ENCODE measurements around the gene SUSD4. TPM values are rescaled to one million over a fixed set of nuclear protein-coding genes. Genes with fewer than 3 reads are reported as not detected.

SUSD4 gene
- total and polyA plus RNA-seq, 9 of the 15 experiments (the other 6 are each of a cell fraction or from before 2014, with no cell fraction given): 0.06 to 1.7 (median 0.09) TPM; not detected in 4

DNA sequence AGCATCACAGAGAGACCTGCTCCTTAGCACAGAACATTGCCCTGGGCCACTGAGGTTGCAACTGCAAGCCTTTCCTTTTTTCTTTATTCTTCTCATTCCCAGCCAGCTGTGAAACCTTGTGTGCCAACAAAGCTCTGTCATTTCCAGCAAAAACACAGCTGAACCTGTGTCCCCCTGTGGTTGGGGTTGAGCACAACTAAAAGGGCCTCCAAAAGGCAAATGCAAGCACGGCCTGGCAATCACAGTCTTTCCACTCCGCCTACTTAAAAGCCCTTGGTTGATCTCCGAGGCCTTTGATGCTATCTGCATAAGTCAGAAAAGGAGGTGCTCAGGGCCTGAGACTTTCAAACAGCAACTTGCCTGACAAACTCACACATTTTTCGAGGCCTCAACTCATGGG lies 32.7 kb downstream of the SUSD4 start:
- Histone ChIP-seq H3K79me2 (ENCODE audit: control insufficient read depth, insufficient read depth, low read length) (no peaks in the 10 kb centered on the region), H3K9ac (ENCODE audit: insufficient read depth in 1 of 2, low read depth in 2 of 2, low read length in 2 of 2) (no peak overlapping the region), H3K4me3 (no peak overlapping the region), H2AFZ (ENCODE audit: low read depth, low read length) (no peak overlapping the region), H3K36me3 (ENCODE audit: control insufficient read depth, insufficient read depth, low read length) (no peaks in the 10 kb centered on the region), H3K27me3 (ENCODE audit: control insufficient read depth in 2 of 2, insufficient read depth in 2 of 2, low read length in 2 of 2) (peaks cover 10 to 22% of the 10 kb centered on the region in 2 experiments; a peak in 4 of 5 replicates), H3K4me1 (replicated peaks in 1 of 2; ENCODE audit: control insufficient read depth in 2 of 2, insufficient read depth in 2 of 2, low read length in 2 of 2) (no peaks in the 10 kb centered on the region; a peak in 1 of 5 replicates), H4K20me1 (replicated peaks; ENCODE audit: control insufficient read depth, insufficient read depth, low read length) (no peaks in the 10 kb centered on the region), H3K9me1 (ENCODE audit: control insufficient read depth, insufficient read depth, low read length) (no peaks in the 10 kb centered on the region), H3K4me2 (ENCODE audit: insufficient read depth, low read length) (no peak overlapping the region), H3K9me3 (replicated peaks; ENCODE audit: control insufficient read depth, insufficient read depth, low read depth, low read length) (no peaks in the 10 kb centered on the region), H3K27ac (ENCODE audit: extremely low read depth, low read depth, low read length) (no peak overlapping the region)
- in situ Hi-C loops (cut with MboI): no loop called here
- no peak for DNase-seq (ENCODE audit: extremely low read depth in 1 of 4, low spot score in 3 of 4)
- WGBS (ENCODE audit: insufficient coverage, low coverage, missing lambda C conversion rate): 4% methylated on average over 4 of the region's 4 CpGs
- no peak for ATAC-seq
- ChIA-PET CTCF (ENCODE audit: low intra/inter-chr PET ratio) (no interaction called here), POLR2A (no interaction called here)
- FAIRE-seq: no peak
- BruUV-seq (replicated peaks): no TSS peak
- intact Hi-C loops (cut with micrococcal nuclease): loop anchor here (5.0 kb wide), 1 partner anchor 154 kb away; no protein-coding TSS in a partner anchor
- no peak for TF ChIP-seq ZBED1 (IDR thresholded peaks at IDR 0.05)
- no peak for TF ChIP-seq HNRNPUL1 (IDR thresholded peaks at IDR 0.05; ENCODE audit: low read length)
- no peak for TF ChIP-seq BHLHE40 (IDR thresholded peaks at IDR 0.05; ENCODE audit: low read length)
- TF ChIP-seq TCF3 (CRISPR knock-in tag; IDR thresholded peaks at IDR 0.05): no peak
- TF ChIP-seq, protein P1, sequence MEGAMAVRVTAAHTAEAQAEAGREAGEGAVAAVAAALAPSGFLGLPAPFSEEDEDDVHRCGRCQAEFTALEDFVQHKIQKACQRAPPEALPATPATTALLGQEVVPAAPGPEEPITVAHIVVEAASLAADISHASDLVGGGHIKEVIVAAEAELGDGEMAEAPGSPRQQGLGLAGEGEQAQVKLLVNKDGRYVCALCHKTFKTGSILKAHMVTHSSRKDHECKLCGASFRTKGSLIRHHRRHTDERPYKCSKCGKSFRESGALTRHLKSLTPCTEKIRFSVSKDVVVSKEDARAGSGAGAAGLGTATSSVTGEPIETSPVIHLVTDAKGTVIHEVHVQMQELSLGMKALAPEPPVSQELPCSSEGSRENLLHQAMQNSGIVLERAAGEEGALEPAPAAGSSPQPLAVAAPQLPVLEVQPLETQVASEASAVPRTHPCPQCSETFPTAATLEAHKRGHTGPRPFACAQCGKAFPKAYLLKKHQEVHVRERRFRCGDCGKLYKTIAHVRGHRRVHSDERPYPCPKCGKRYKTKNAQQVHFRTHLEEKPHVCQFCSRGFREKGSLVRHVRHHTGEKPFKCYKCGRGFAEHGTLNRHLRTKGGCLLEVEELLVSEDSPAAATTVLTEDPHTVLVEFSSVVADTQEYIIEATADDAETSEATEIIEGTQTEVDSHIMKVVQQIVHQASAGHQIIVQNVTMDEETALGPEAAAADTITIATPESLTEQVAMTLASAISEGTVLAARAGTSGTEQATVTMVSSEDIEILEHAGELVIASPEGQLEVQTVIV (CRISPR knock-in tag; IDR thresholded peaks at IDR 0.05; ENCODE audit: borderline replicate concordance): no peak
- no peak for TF ChIP-seq AFF1 (IDR thresholded peaks at IDR 0.05; ENCODE audit: low read depth in 1 of 2, partially characterized antibody in 2 of 2)
- no peak for TF ChIP-seq PRMT5 (CRISPR knock-in tag; IDR thresholded peaks at IDR 0.05)
- TF ChIP-seq ADNP (tag; IDR thresholded peaks at IDR 0.05): no peak
- TF ChIP-seq CEBPG (CRISPR knock-in tag; IDR thresholded peaks at IDR 0.05): no peak
- TF ChIP-seq CEBPG (tag; conservative IDR thresholded peaks at IDR 0.05 in 1 of 2, IDR thresholded peaks at IDR 0.05 in 1 of 2): no peak
- no peak for TF ChIP-seq NFYB (IDR thresholded peaks at IDR 0.05; ENCODE audit: extremely low read depth, insufficient read length)
- no peak for TF ChIP-seq SRSF3 (IDR thresholded peaks at IDR 0.05; ENCODE audit: insufficient read depth, low read length)
- no peak for TF ChIP-seq GABPB1 (CRISPR knock-in tag; IDR thresholded peaks at IDR 0.05)
- no peak for TF ChIP-seq ZZZ3 (IDR thresholded peaks at IDR 0.05)
- TF ChIP-seq ZNF316 (IDR thresholded peaks at IDR 0.05): no peak
- TF ChIP-seq ZKSCAN3 (CRISPR knock-in tag; IDR thresholded peaks at IDR 0.05): no peak
- TF ChIP-seq MEF2A (IDR thresholded peaks at IDR 0.05; ENCODE audit: control insufficient read depth, low read depth, low read length): no peak

All from K562 (cell line).